IMR-90 (cell line): ENCODE results near the gene NPAS2. TPM values are rescaled to one million over a fixed set of nuclear protein-coding genes. Genes with fewer than 3 reads are reported as not detected.

Experiments used
- ATAC-seq: fragments of 200-7000 bp; cut with Tn5 transposase; 2 replicates; pipeline ENCODE4 v1.9.1; 2020; ENCODE audit warnings: low read depth, mild to moderate bottlenecking, moderate library complexity
- BruUV-seq: library from RNA; stranded (reverse); fragments of 400-500 nt; replicated peaks from 2 replicates; lab custom pipeline; 2021; lab: Mats Ljungman, UMichigan
- CTCF ChIA-PET: fragments of 300-600 bp; formaldehyde crosslinking; extraction: SDS; loops from one replicate; lab custom pipeline; 2021; ENCODE audit warnings: antibody characterized with exemption; lab: Yijun Ruan, JAX
- POLR2A ChIA-PET: fragments of 300-600 bp; sonication (Branson Sonifier 250); formaldehyde crosslinking; loops from one replicate; lab custom pipeline; 2022; ENCODE audit warnings: antibody characterized with exemption; ENCODE audit not compliant: unreplicated experiment; lab: Charles Lee
- DNase-seq: peaks from one replicate; pipeline ENCODE4 v3.0.0; 2013
- H2AFZ ChIP-seq: replicated peaks from 2 replicates; pipeline ENCODE3; 2013; ENCODE audit warnings: low read length, mild to moderate bottlenecking; ENCODE audit not compliant: poor library complexity
- H2AK5ac ChIP-seq: 2 replicates; pipeline ENCODE4 v1.6.1; 2013; ENCODE audit warnings: low read depth, low read length, inconsistent platforms
- H2AK9ac ChIP-seq: replicated peaks from 2 replicates; pipeline ENCODE3; 2013; ENCODE audit warnings: mild to moderate bottlenecking, low read depth, low read length, moderate library complexity; ENCODE audit not compliant: poor library complexity
- H2BK120ac ChIP-seq: 2 replicates; pipeline ENCODE4 v1.6.1; 2013; ENCODE audit warnings: low read depth, low read length, inconsistent platforms
- H2BK15ac ChIP-seq: 3 replicates; pipeline ENCODE4 v1.6.1; 2013; ENCODE audit warnings: low read depth, low read length, inconsistent platforms
- H2BK20ac ChIP-seq: 2 replicates; pipeline ENCODE4 v1.6.1; 2013; ENCODE audit warnings: low read depth, mild to moderate bottlenecking, inconsistent platforms, low read length, moderate library complexity
- H2BK5ac ChIP-seq: 2 replicates; pipeline ENCODE4 v1.6.1; 2013; ENCODE audit warnings: mild to moderate bottlenecking, low read depth, low read length, inconsistent platforms; ENCODE audit not compliant: poor library complexity, severe bottlenecking
- H3K14ac ChIP-seq: replicated peaks from 2 replicates; pipeline ENCODE4 v1.6.1; 2013; ENCODE audit warnings: low read depth, low read length, inconsistent platforms
- H3K18ac ChIP-seq: 2 replicates; pipeline ENCODE4 v1.6.1; 2013; ENCODE audit warnings: low read depth, low read length, control low read depth
- H3K23ac ChIP-seq: 2 replicates; pipeline ENCODE4 v1.6.1; 2013; ENCODE audit warnings: low read depth, low read length, inconsistent platforms
- H3K27ac ChIP-seq: 2 replicates; pipeline ENCODE4 v1.5.1; 2013; ENCODE audit warnings: mild to moderate bottlenecking, control low read depth, low read length; ENCODE audit not compliant: insufficient read depth
- H3K27me3 ChIP-seq: 2 replicates; pipeline ENCODE4 v1.6.1; 2013; ENCODE audit warnings: low read length; ENCODE audit not compliant: control insufficient read depth, insufficient read depth
- H3K36me3 ChIP-seq: 2 replicates; pipeline ENCODE4 v1.6.1; 2013; ENCODE audit warnings: low read length, mixed read lengths; ENCODE audit not compliant: control insufficient read depth, insufficient read depth
- H3K4ac ChIP-seq: 2 replicates; pipeline ENCODE4 v1.6.1; 2013; ENCODE audit warnings: low read depth, low read length, inconsistent platforms
- H3K4me1 ChIP-seq: 2 replicates; pipeline ENCODE4 v1.6.1; 2013; ENCODE audit warnings: low read length, mixed read lengths; ENCODE audit not compliant: control insufficient read depth, insufficient read depth
- H3K4me2 ChIP-seq: 2 replicates; pipeline ENCODE4 v1.6.1; 2013; ENCODE audit warnings: low read depth, mild to moderate bottlenecking, control low read depth, low read length, moderate library complexity
- H3K4me3 ChIP-seq: 2 replicates; pipeline ENCODE4 v1.5.1; 2013; ENCODE audit warnings: low read depth, mild to moderate bottlenecking, control low read depth, low read length, moderate library complexity; ENCODE audit not compliant: insufficient read depth
- H3K56ac ChIP-seq: 2 replicates; pipeline ENCODE4 v1.6.1; 2013; ENCODE audit warnings: low read length, inconsistent platforms; ENCODE audit not compliant: insufficient read depth; ENCODE audit errors: extremely low read depth
- H3K79me1 ChIP-seq, 2 experiments: 2 replicates each; pipeline ENCODE4 v1.6.1; 2013; ENCODE audit warnings: low read length in 2 of 2, inconsistent platforms in 1 of 2, low read depth in 1 of 2
- H3K9ac ChIP-seq: 2 replicates; pipeline ENCODE4 v1.6.1; 2013; ENCODE audit warnings: low read depth, low read length, control low read depth
- H3K9me1 ChIP-seq: 2 replicates; pipeline ENCODE4 v1.6.1; 2013; ENCODE audit warnings: low read length, inconsistent platforms; ENCODE audit not compliant: insufficient read depth
- H3K9me3 ChIP-seq: 2 replicates; pipeline ENCODE4 v1.6.1; 2013; ENCODE audit warnings: low read length; ENCODE audit not compliant: control insufficient read depth, insufficient read depth
- H4K20me1 ChIP-seq: 2 replicates; pipeline ENCODE4 v1.6.1; 2013; ENCODE audit warnings: low read length, inconsistent platforms; ENCODE audit not compliant: insufficient read depth
- H4K5ac ChIP-seq: 2 replicates; pipeline ENCODE4 v1.6.1; 2013; ENCODE audit warnings: mild to moderate bottlenecking, low read depth, low read length, control low read depth
- H4K8ac ChIP-seq, 2 experiments: 2 replicates each; pipeline ENCODE4 v1.6.1; 2013; ENCODE audit warnings: low read depth in 2 of 2, low read length in 2 of 2, control low read depth in 1 of 2, inconsistent platforms in 1 of 2
- H4K91ac ChIP-seq: 2 replicates; pipeline ENCODE4 v1.6.1; 2013; ENCODE audit warnings: low read depth, low read length, inconsistent platforms; ENCODE audit not compliant: insufficient read depth
- BHLHE40 ChIP-seq: fragments of 150-350 bp; IDR thresholded peaks from 2 replicates; pipeline ENCODE4 v1.6.1; 2016; ENCODE audit warnings: mild to moderate bottlenecking, low read depth, low read length
- CEBPB ChIP-seq: IDR thresholded peaks from 2 replicates; pipeline ENCODE4 v1.6.1; 2012; ENCODE audit warnings: low read depth, low read length, improper control_type of control experiment
- CHD1 ChIP-seq: IDR thresholded peaks from 2 replicates; pipeline ENCODE4 v1.6.1; 2012; ENCODE audit warnings: low read depth, low read length, improper control_type of control experiment
- NFE2L2 ChIP-seq: fragments of 150-350 bp; IDR thresholded peaks from 2 replicates; pipeline ENCODE4 v1.6.1; 2016; ENCODE audit warnings: low read depth, mild to moderate bottlenecking, low read length
- SMC3 ChIP-seq: fragments of 150-350 bp; IDR thresholded peaks from 2 replicates; pipeline ENCODE4 v1.6.1; 2016; ENCODE audit warnings: low read depth, mild to moderate bottlenecking, antibody characterized with exemption, low read length, moderate library complexity
- WGBS, 2 experiments: methylation state at CpG; one replicate each; pipeline versions ENCODE4 v1.1.5 to v1.1.7; 2013; ENCODE audit warnings: missing lambda C conversion rate in 2 of 2; ENCODE audit not compliant: insufficient read length in 1 of 2; ENCODE audit errors: extremely low coverage in 2 of 2; 5-methylcytosine and 5-hydroxymethylcytosine counted together
- dilution Hi-C: fragments of 300-500 bp; cut with HindIII; formaldehyde crosslinking; loops from one replicate; pipeline ENCODE4 v1.14.3; 2018; ENCODE audit warnings: low sequenced_read_pairs; ENCODE audit not compliant: unreplicated experiment
- in situ Hi-C: fragments of 300-500 bp; cut with MboI; formaldehyde crosslinking; loops from 3 replicates; pipeline ENCODE4 v1.14.3; 2019; ENCODE audit warnings: low sequenced_read_pairs, inconsistent platforms, mixed read lengths
- intact Hi-C: fragments of 100-400 bp; cut with micrococcal nuclease; formaldehyde crosslinking; loops from 2 replicates; pipeline ENCODE4 v1.10.0; 2022
- polyA plus RNA-seq, 3 experiments: library from polyadenylated mRNA; depleted of rRNA; stranded (reverse); fragments of >200 nt; gene quantifications; 2 replicates each; pipeline ENCODE4 v1.2.3, GENCODE V29; 2012; ENCODE audit warnings: low replicate concordance in 1 of 3
- total RNA-seq: library from RNA; depleted of rRNA; stranded (reverse); fragments of >200 nt; gene quantifications from 2 replicates; pipeline ENCODE4 v1.2.3, GENCODE V29; 2012
- TF ChIP-seq, protein P1 (sequence below): fragments of 150-350 bp; IDR thresholded peaks from 2 replicates; pipeline ENCODE4 v1.6.1; 2017; ENCODE audit warnings: mild to moderate bottlenecking, antibody characterized with exemption, low read length, low read depth
- TF ChIP-seq, protein P2 (sequence below): conservative IDR thresholded peaks from 2 replicates; pipeline ENCODE4 v1.5.1; 2012; ENCODE audit warnings: mild to moderate bottlenecking, low read depth, low read length, improper control_type of control experiment

Gene NPAS2
- total and polyA plus RNA-seq, 2 of the 4 experiments (the other 2 are of a cell fraction) = 5.2 to 14.8 TPM

DNA sequence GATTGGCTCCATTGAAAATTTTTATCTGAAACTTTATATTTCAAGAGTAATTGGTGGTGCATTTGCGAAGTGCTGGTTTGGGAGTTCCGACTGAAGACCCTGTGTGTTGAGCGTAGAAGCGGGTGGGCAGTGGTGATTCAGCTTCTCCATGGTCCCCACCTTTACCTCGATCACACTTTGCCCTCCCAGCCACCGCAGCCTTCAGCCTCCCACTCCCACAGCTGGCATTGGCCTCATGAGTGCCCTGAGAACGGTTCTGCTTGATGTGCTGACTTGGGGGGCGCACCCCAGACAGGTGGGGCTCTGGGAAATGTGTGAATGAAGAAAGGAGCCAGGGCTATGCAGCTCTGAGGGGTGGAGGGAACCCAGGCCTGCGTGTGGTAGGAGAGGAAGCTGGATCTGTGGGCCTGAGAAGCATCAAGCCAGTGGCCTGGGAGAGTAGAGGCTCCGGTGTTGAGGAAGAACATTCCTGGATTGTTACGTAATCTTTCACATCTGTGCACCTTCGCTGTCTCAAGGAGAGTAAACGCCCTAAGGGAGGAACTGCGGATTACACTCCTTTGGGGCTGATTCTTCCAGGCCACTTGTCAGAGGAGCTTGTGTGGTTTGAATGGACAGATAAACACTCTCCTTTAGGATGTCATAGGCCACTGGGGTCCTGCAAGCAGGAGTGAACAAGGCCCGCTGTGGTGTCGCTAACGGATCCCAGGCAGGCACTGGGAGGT is 83.8 kb downstream of the NPAS2 start:
- Histone ChIP-seq H2BK120ac (peak overlapping the region; percentile 93), H3K9me1 (peaks cover 36% of the 10 kb centered on the region), H3K18ac (peak overlapping the region; percentile 74), H3K36me3 (peaks cover 2% of the 10 kb centered on the region; the same call in 1 of the 2 replicates), H2AFZ (peak overlapping the region; percentile 59), H3K4ac (peak overlapping the region; percentile 92), H2BK15ac (peak overlapping the region; percentile 56; the same call in 2 of the 3 replicates), H3K56ac (peak overlapping the region; percentile 58), H4K8ac (peak overlapping the region; percentile 20 to 81), H4K20me1 (peaks cover 10% of the 10 kb centered on the region), H2AK9ac (peak overlapping the region; percentile 81), H3K79me1 (peaks cover 11 to 31% of the 10 kb centered on the region in 2 experiments), H2BK5ac (peak overlapping the region; percentile 91), H4K5ac (peak overlapping the region; percentile 40), H3K23ac (peak overlapping the region; percentile 74), H3K4me3 (no peak overlapping the region), H3K4me1 (peaks cover 16% of the 10 kb centered on the region), H2BK20ac (peak overlapping the region; percentile 93), H3K9ac (no peak overlapping the region), H3K14ac (peak overlapping the region; percentile 86), H4K91ac (peak overlapping the region; percentile 88), H3K4me2 (peak overlapping the region; percentile 26; the same call in 1 of the 2 replicates), H3K9me3 (no peaks in the 10 kb centered on the region), H3K27me3 (no peaks in the 10 kb centered on the region), H3K27ac (peak overlapping the region; percentile 86), H2AK5ac (peak overlapping the region; percentile 98)
- intact Hi-C loops = loop anchor here (1.0 to 5.0 kb wide), 3 partner anchors 81 to 173 kb away; partner anchors contain the start of gene NPAS2
- DNase-seq = peak; percentile 34
- TF ChIP-seq NFE2L2 (no peak), BHLHE40 (no peak), SMC3 (no peak), CEBPB (peak; percentile 90), CHD1 (no peak)
- TF ChIP-seq, protein P1, sequence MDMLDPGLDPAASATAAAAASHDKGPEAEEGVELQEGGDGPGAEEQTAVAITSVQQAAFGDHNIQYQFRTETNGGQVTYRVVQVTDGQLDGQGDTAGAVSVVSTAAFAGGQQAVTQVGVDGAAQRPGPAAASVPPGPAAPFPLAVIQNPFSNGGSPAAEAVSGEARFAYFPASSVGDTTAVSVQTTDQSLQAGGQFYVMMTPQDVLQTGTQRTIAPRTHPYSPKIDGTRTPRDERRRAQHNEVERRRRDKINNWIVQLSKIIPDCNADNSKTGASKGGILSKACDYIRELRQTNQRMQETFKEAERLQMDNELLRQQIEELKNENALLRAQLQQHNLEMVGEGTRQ = no peak
- TF ChIP-seq, protein P2, sequence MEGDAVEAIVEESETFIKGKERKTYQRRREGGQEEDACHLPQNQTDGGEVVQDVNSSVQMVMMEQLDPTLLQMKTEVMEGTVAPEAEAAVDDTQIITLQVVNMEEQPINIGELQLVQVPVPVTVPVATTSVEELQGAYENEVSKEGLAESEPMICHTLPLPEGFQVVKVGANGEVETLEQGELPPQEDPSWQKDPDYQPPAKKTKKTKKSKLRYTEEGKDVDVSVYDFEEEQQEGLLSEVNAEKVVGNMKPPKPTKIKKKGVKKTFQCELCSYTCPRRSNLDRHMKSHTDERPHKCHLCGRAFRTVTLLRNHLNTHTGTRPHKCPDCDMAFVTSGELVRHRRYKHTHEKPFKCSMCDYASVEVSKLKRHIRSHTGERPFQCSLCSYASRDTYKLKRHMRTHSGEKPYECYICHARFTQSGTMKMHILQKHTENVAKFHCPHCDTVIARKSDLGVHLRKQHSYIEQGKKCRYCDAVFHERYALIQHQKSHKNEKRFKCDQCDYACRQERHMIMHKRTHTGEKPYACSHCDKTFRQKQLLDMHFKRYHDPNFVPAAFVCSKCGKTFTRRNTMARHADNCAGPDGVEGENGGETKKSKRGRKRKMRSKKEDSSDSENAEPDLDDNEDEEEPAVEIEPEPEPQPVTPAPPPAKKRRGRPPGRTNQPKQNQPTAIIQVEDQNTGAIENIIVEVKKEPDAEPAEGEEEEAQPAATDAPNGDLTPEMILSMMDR = no peak
- CTCF ChIA-PET = no interaction called here
- no TSS peak for BruUV-seq
- no peak for ATAC-seq
- 88% methylated on average over 3 of the region's 17 CpGs; no CpG with 5 or more reads in 1 of the 2 experiments for WGBS, 2 experiments
- in situ Hi-C loops = no loop called here
- dilution Hi-C loops = no loop called here
- POLR2A ChIA-PET = no interaction called here
